BJ (cell line): Measurements from ENCODE around the gene PRKCE. TPM values are rescaled to one million over a fixed set of nuclear protein-coding genes. Genes with fewer than 3 reads are reported as not detected.

Experiments used
- CTCF ChIA-PET: fragments of 350-600 bp; formaldehyde crosslinking; extraction: SDS; loops from one replicate; lab custom pipeline; 2021; ENCODE audit warnings: antibody characterized with exemption, inconsistent platforms; lab: Yijun Ruan, JAX
- POLR2A ChIA-PET: fragments of 300-600 bp; sonication (Branson Sonifier 250); formaldehyde crosslinking; extraction: SDS; loops from one replicate; lab custom pipeline; 2021; ENCODE audit warnings: antibody characterized with exemption; lab: Charles Lee
- DNase-seq: peaks from one replicate; pipeline ENCODE4 v3.0.0-alpha.2; 2011; ENCODE audit warnings: low read depth
- H3K27me3 ChIP-seq: 2 replicates; pipeline ENCODE4 v1.6.0; 2011; ENCODE audit warnings: low read length; ENCODE audit not compliant: control insufficient read depth, insufficient read depth
- H3K36me3 ChIP-seq: 2 replicates; pipeline ENCODE4 v1.5.1; 2011; ENCODE audit warnings: low read length; ENCODE audit not compliant: control insufficient read depth, insufficient read depth
- H3K4me3 ChIP-seq: 2 replicates; pipeline ENCODE4 v1.5.1; 2011; ENCODE audit warnings: low read depth, mild to moderate bottlenecking, control low read depth, low read length
- CTCF ChIP-seq: IDR thresholded peaks from 2 replicates; pipeline ENCODE4 v1.5.1; 2011; ENCODE audit warnings: low read depth, mild to moderate bottlenecking, control low read depth, inconsistent platforms, low read length, moderate library complexity; ENCODE audit not compliant: insufficient read depth
- polyA plus RNA-seq: library from polyadenylated mRNA; depleted of rRNA; stranded (reverse); fragments of >200 nt; gene quantifications from 2 replicates; pipeline ENCODE4 v1.2.3, GENCODE V29; 2011

PRKCE gene
- polyA plus RNA-seq, 1 experiment: 19.7 TPM

- Histone ChIP-seq H3K36me3 (no peaks in the 10 kb centered on the region), H3K4me3 (no peak overlapping the region), H3K27me3 (no peaks in the 10 kb centered on the region)
- ChIA-PET CTCF (interaction anchor here (0.7 kb wide), 1 partner anchor 254 kb away, joined by 5 read pairs; no protein-coding TSS in a partner anchor), POLR2A (interaction anchor here (0.7 kb wide), 2 partner anchors 60 to 351 kb away, joined by 4 read pairs; no protein-coding TSS in a partner anchor)
- no peak for TF ChIP-seq CTCF
- DNase-seq: no peak
Observed at GRCh38 chr2:45809205-45809604, 157.7 kb downstream of the PRKCE start.

DNA sequence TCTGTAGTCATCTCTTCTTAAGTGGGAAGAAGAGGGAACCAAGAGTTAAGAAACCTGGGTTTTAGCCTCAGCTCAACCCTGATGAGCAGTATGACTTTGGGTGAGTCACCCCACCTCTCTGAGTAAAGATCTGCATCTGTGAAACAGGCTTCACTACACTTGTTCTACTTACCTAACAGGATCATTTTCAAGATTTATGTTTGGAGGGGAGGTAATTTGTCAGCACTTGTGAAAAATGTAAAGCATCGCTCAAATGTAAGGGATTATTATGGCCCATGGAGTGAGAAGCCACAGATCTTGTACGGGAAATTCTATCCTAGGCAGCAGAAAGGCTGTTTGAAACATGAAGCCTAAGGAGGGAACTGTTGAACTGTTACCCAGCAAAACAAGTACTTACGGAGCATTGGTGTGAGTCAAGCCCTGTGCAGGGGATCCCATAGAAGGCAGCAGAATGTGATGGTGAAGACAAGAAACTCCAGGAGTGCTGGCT is 160.6 kb downstream of the PRKCE start:
- no peak for TF ChIP-seq CTCF
- H3K27me3 ChIP-seq: no peaks in the 10 kb centered on the region
- no peak overlapping the region for H3K4me3 ChIP-seq
- POLR2A ChIA-PET: no interaction called here
- H3K36me3 ChIP-seq: no peaks in the 10 kb centered on the region
- CTCF ChIA-PET: no interaction called here
- DNase-seq: peak; percentile 15

DNA sequence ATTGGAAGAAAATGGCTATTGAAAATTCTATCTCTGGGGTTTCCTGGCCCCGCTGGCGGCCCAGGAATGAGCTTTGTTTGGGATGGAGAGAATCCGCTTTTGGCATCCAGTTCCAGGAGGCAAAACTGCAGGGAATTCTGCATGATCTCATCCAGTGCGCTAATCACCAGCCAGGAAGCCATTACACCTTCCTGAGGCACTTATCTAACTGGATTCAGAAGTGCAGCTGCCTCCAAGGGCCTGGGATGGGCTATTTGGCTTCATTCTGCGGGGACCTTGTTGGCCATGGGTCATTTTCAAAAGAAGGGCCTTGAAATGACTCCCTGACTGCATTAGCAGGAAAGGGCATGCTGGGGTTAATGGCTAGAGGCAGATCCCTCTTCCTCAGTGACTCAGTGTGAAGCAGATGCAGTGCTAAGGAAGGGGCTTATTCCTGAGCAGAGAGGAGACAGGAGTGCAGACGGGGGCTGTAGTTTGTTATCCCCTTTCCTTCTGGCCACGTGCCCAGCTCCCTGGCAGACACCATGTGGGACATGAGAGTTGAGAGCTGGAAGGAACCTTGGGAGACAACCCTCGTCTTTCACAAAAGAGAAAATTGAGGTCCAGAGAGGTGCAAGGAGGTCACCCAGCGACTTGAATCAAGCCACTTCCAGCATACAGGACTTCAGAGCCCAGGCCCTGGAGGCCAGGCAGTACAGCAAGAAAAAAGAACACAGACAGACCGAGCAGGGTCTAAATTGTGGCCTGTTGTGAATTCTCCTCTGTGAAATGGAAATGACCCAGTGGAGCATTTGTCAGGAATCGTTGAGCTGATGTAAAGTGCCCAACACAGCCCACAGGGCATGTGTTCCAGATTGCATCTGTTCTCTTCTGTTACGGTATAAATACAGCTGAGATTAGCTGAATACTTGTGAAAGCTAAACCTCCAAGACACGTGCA is 161.8 kb downstream of the PRKCE start:
- no peak for TF ChIP-seq CTCF
- ChIA-PET CTCF (interaction anchor here (0.6 to 1.4 kb wide), 2 partner anchors 10 to 35 kb away, joined by 3 to 4 read pairs; no protein-coding TSS in a partner anchor), POLR2A (no interaction called here)
- H3K36me3 ChIP-seq: no peaks in the 10 kb centered on the region
- DNase-seq: peak; percentile 19
- H3K4me3 ChIP-seq: no peak overlapping the region
- H3K27me3 ChIP-seq: no peaks in the 10 kb centered on the region

DNA sequence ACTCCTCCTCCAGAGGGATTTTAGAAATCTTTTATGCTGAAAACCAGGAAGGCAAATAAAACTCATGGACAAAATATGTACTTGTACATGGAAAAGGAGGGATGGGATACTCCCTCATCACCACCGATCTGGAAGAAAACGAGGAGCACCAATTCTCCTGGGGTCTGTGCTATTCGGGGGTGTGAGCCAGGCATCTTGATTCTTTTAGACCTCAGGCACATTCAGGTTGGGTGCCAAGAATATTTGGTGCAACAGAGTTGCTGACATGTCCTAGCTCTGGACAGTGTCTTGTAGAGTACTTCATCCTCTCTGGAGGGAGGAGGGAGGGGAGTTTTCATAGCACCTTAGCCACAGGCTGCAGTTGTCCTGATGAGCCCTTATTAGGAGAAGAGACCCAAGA is 163.0 kb downstream of the PRKCE start:
- no peak for DNase-seq
- POLR2A ChIA-PET: no interaction called here
- CTCF ChIA-PET: no interaction called here

More for the DNA sequence above, 163.0 kb downstream of the PRKCE start:
- Histone ChIP-seq H3K36me3 (no peaks in the 10 kb centered on the region), H3K4me3 (no peak overlapping the region), H3K27me3 (no peaks in the 10 kb centered on the region)
- TF ChIP-seq CTCF: no peak
